Mesothelial cell of epicardium (in vitro differentiated cells): ENCODE measurements around the gene IGSF9. TPM values are rescaled to one million over a fixed set of nuclear protein-coding genes. Genes with fewer than 3 reads are reported as not detected.

Source experiments
- DNase-seq, 2 experiments: peaks; one replicate each; pipeline ENCODE4 v3.0.0; 2021; ENCODE audit warnings: low spot score in 2 of 2; ENCODE audit not compliant: unreplicated experiment in 2 of 2
- H3K27ac Mint-ChIP-seq: 2 replicates; pipeline ENCODE4 v1.8.0; 2021; ENCODE audit warnings: mixed read lengths
- H3K27me3 Mint-ChIP-seq: 2 replicates; pipeline ENCODE4 v1.8.0; 2021; ENCODE audit warnings: low read depth, mixed read lengths
- H3K36me3 Mint-ChIP-seq: 2 replicates; pipeline ENCODE4 v1.8.0; 2021; ENCODE audit warnings: mixed read lengths
- H3K4me1 Mint-ChIP-seq: 2 replicates; pipeline ENCODE4 v1.8.0; 2021; ENCODE audit warnings: mixed read lengths
- H3K4me3 Mint-ChIP-seq: 2 replicates; pipeline ENCODE4 v1.8.0; 2021; ENCODE audit warnings: mild to moderate bottlenecking, moderate library complexity, mixed read lengths
- H3K9me3 Mint-ChIP-seq: 2 replicates; pipeline ENCODE4 v1.8.0; 2021; ENCODE audit warnings: mixed read lengths
- CTCF ChIP-seq: fragments of 200-600 bp; sonication (generic); IDR thresholded peaks from one replicate; pipeline ENCODE4 v1.5.0; 2021; ENCODE audit warnings: antibody characterized with exemption; ENCODE audit not compliant: unreplicated experiment
- total RNA-seq: library from RNA; stranded (reverse); gene quantifications from 3 replicates; pipeline ENCODE4 v1.2.1, GENCODE V29; 2021

IGSF9 gene
- total RNA-seq, 1 donor from 2014 or later = 76.9 TPM

GRCh38 chr1:159890390-159890789 is 55.0 kb downstream of the IGSF9 start:
- Mint-ChIP-seq H3K27me3 (no peaks in the 10 kb centered on the region), H3K4me3 (no peak overlapping the region), H3K36me3 (no peaks in the 10 kb centered on the region), H3K9me3 (no peaks in the 10 kb centered on the region), H3K4me1 (peaks cover 6% of the 10 kb centered on the region), H3K27ac (no peak overlapping the region)
- no peak for DNase-seq
- no peak for TF ChIP-seq CTCF

GRCh38 chr1:159889821-159890252 is 55.6 kb downstream of the IGSF9 start:
- Mint-ChIP-seq H3K27ac (no peak overlapping the region), H3K4me3 (no peak overlapping the region), H3K9me3 (no peaks in the 10 kb centered on the region), H3K36me3 (no peaks in the 10 kb centered on the region), H3K27me3 (no peaks in the 10 kb centered on the region), H3K4me1 (peaks cover 6% of the 10 kb centered on the region)
- TF ChIP-seq CTCF = no peak
- no peak for DNase-seq

DNA sequence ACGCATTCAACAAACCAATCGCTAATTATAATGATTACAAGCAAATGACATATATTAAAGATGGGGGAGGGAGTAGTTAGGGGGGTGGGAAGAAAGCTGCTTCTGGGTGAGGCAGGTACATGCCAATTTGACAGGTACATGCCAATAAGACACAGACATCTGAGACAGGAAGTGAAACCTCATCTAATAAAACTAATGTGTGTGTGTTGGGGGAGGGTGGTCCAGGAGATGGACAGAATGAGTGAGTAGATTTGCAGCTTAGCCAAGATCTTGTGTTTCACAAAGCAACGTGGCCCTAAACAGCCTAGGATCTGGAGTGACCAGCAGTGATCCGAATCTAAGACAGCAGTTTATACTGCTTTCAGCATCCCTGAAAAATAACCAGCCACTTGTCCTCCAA is 56.2 kb downstream of the IGSF9 start:
- DNase-seq = no peak
- Mint-ChIP-seq H3K36me3 (no peaks in the 10 kb centered on the region), H3K27me3 (no peaks in the 10 kb centered on the region), H3K4me3 (no peak overlapping the region), H3K4me1 (peaks cover 6% of the 10 kb centered on the region), H3K27ac (no peak overlapping the region), H3K9me3 (no peaks in the 10 kb centered on the region)
- no peak for TF ChIP-seq CTCF

DNA sequence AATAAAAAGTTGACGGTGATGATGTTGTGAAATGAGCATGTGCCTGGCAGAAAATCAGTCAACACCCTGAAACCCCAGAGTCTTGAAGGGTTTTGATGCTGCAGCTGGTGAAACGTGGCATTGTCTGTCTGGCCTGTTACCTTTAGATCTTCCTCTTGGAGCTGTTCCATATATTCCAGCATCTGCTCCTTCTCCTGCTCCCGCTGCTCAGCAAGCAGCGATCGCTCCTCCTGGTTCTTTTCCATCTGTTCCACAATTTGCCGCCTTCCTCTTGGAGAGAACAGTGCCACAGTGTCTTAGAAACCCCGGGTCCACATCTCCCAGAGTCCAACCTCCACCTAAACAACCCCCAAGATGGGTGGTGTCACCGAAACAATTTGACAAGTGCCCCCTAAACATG is 61.1 kb downstream of the IGSF9 start:
- Mint-ChIP-seq H3K36me3 (no peaks in the 10 kb centered on the region), H3K27me3 (no peaks in the 10 kb centered on the region), H3K27ac (no peak overlapping the region), H3K9me3 (no peaks in the 10 kb centered on the region), H3K4me1 (no peaks in the 10 kb centered on the region), H3K4me3 (no peak overlapping the region)
- no peak for TF ChIP-seq CTCF
- DNase-seq = no peak

GRCh38 chr1:159883134-159883533 is 62.3 kb downstream of the IGSF9 start:
- no peaks in the 10 kb centered on the region for H3K9me3 Mint-ChIP-seq
- H3K27me3 Mint-ChIP-seq = no peaks in the 10 kb centered on the region

More at GRCh38 chr1:159883134-159883533, 62.3 kb downstream of the IGSF9 start:
- no peak overlapping the region for H3K4me3 Mint-ChIP-seq
- H3K36me3 Mint-ChIP-seq = no peaks in the 10 kb centered on the region
- H3K4me1 Mint-ChIP-seq = no peaks in the 10 kb centered on the region
- TF ChIP-seq CTCF = no peak
- H3K27ac Mint-ChIP-seq = no peak overlapping the region
- no peak for DNase-seq
